H9 (cell line): Measurements from ENCODE around the gene KAZN. TPM values are rescaled to one million over a fixed set of nuclear protein-coding genes. Genes with fewer than 3 reads are reported as not detected.

ENCODE experiments used
- DNase-seq: peaks from one replicate; pipeline ENCODE4 v3.0.0-alpha.2; 2017
- H2AFZ ChIP-seq: one replicate; pipeline ENCODE4 v1.6.1; 2013; ENCODE audit warnings: mild to moderate bottlenecking, low read length, control low read depth, moderate library complexity
- H2AK5ac ChIP-seq: 2 replicates; pipeline ENCODE4 v1.6.1; 2013; ENCODE audit warnings: low read length, control low read depth, mixed read lengths; ENCODE audit not compliant: insufficient read length
- H2BK120ac ChIP-seq: one replicate; pipeline ENCODE4 v1.6.1; 2013; ENCODE audit warnings: low read depth, mild to moderate bottlenecking, low read length, control low read depth, inconsistent platforms; ENCODE audit not compliant: poor library complexity, severe bottlenecking
- H2BK12ac ChIP-seq: 2 replicates; pipeline ENCODE4 v1.6.1; 2013; ENCODE audit warnings: low read length, control low read depth, mixed read lengths, low read depth; ENCODE audit not compliant: insufficient read length
- H2BK15ac ChIP-seq: 2 replicates; pipeline ENCODE4 v1.6.1; 2013; ENCODE audit warnings: low read depth, low read length, control low read depth
- H2BK20ac ChIP-seq: one replicate; pipeline ENCODE4 v1.6.1; 2013; ENCODE audit warnings: low read depth, mild to moderate bottlenecking, low read length, control low read depth, inconsistent platforms; ENCODE audit not compliant: poor library complexity, severe bottlenecking
- H2BK5ac ChIP-seq: 2 replicates; pipeline ENCODE4 v1.6.1; 2013; ENCODE audit warnings: low read length, control low read depth, mixed read lengths; ENCODE audit not compliant: insufficient read length
- H3K14ac ChIP-seq: 2 replicates; pipeline ENCODE4 v1.6.1; 2013; ENCODE audit warnings: low read length, control low read depth; ENCODE audit not compliant: insufficient read depth
- H3K18ac ChIP-seq: 2 replicates; pipeline ENCODE4 v1.6.1; 2013; ENCODE audit warnings: low read depth, mild to moderate bottlenecking, mixed read lengths, low read length, control low read depth; ENCODE audit not compliant: insufficient read length
- H3K23ac ChIP-seq: 2 replicates; pipeline ENCODE4 v1.6.1; 2013; ENCODE audit warnings: low read length, control low read depth, mixed read lengths, low read depth; ENCODE audit not compliant: insufficient read length
- H3K23me2 ChIP-seq: 2 replicates; pipeline ENCODE4 v1.6.1; 2013; ENCODE audit warnings: low read depth, mild to moderate bottlenecking, mixed read lengths, low read length, control low read depth; ENCODE audit not compliant: insufficient read length, poor library complexity, severe bottlenecking
- H3K27ac ChIP-seq: 2 replicates; pipeline ENCODE4 v1.5.1; 2013; ENCODE audit warnings: low read length, control low read depth, mixed read lengths, low read depth; ENCODE audit not compliant: insufficient read length
- H3K27me3 ChIP-seq: 2 replicates; pipeline ENCODE4 v1.6.1; 2013; ENCODE audit warnings: low read length, control low read depth, inconsistent platforms; ENCODE audit not compliant: insufficient read depth
- H3K4ac ChIP-seq: 2 replicates; pipeline ENCODE4 v1.6.1; 2013; ENCODE audit warnings: low read depth, mild to moderate bottlenecking, control low read depth, inconsistent platforms, low read length, moderate library complexity
- H3K4me1 ChIP-seq: 2 replicates; pipeline ENCODE4 v1.6.1; 2013; ENCODE audit warnings: low read length, control low read depth, inconsistent platforms; ENCODE audit not compliant: insufficient read depth
- H3K4me2 ChIP-seq: 2 replicates; pipeline ENCODE4 v1.6.1; 2013; ENCODE audit warnings: low read length, control low read depth, mixed read lengths; ENCODE audit not compliant: insufficient read length, insufficient read depth
- H3K56ac ChIP-seq: 2 replicates; pipeline ENCODE4 v1.6.1; 2013; ENCODE audit warnings: low read depth, mild to moderate bottlenecking, mixed read lengths, low read length, control low read depth; ENCODE audit not compliant: insufficient read length
- H3K79me1 ChIP-seq: 2 replicates; pipeline ENCODE4 v1.6.1; 2013; ENCODE audit warnings: low read depth, mild to moderate bottlenecking, moderate library complexity, low read length, control low read depth, inconsistent platforms; ENCODE audit not compliant: insufficient read depth, poor library complexity, severe bottlenecking
- H3K79me2 ChIP-seq: 2 replicates; pipeline ENCODE4 v1.6.1; 2013; ENCODE audit warnings: low read length, control low read depth, inconsistent platforms; ENCODE audit not compliant: insufficient read depth
- H3K9ac ChIP-seq: 2 replicates; pipeline ENCODE4 v1.6.1; 2013; ENCODE audit warnings: low read length, control low read depth, mixed read lengths; ENCODE audit not compliant: insufficient read length; ENCODE audit errors: extremely low read depth
- H3K9me3 ChIP-seq: one replicate; pipeline ENCODE4 v1.6.1; 2013; ENCODE audit warnings: low read depth, low read length, inconsistent platforms; ENCODE audit not compliant: control insufficient read depth
- H3T11ph ChIP-seq: one replicate; pipeline ENCODE4 v1.6.1; 2013; ENCODE audit warnings: mild to moderate bottlenecking, low read length, control low read depth, inconsistent platforms
- H4K20me1 ChIP-seq: one replicate; pipeline ENCODE4 v1.6.1; 2013; ENCODE audit not compliant: control insufficient read depth, insufficient read length, insufficient read depth
- H4K5ac ChIP-seq: 2 replicates; pipeline ENCODE4 v1.6.1; 2013; ENCODE audit warnings: low read depth, mild to moderate bottlenecking, mixed read lengths, low read length, control low read depth; ENCODE audit not compliant: insufficient read length
- H4K8ac ChIP-seq: replicated peaks from 2 replicates; pipeline ENCODE4 v1.6.1; 2013; ENCODE audit warnings: low read length, control low read depth, mixed read lengths, low read depth; ENCODE audit not compliant: insufficient read length
- H4K91ac ChIP-seq: 2 replicates; pipeline ENCODE4 v1.6.1; 2013; ENCODE audit warnings: low read depth, mild to moderate bottlenecking, moderate library complexity, mixed read lengths, low read length, control low read depth; ENCODE audit not compliant: insufficient read length
- H3K27ac Mint-ChIP-seq, 3 experiments: 2 replicates in 2 of 3; 3 replicates in 1 of 3; pipeline ENCODE4 v1.8.0; 2020 to 2021; ENCODE audit warnings: mixed read lengths in 3 of 3, mild to moderate bottlenecking in 1 of 3, moderate library complexity in 1 of 3
- H3K27me3 Mint-ChIP-seq: 2 replicates; pipeline ENCODE4 v1.8.0; 2021; ENCODE audit warnings: low read depth, mild to moderate bottlenecking, moderate library complexity, mixed read lengths
- H3K36me3 Mint-ChIP-seq, 3 experiments: 2 replicates in 2 of 3; 3 replicates in 1 of 3; pipeline ENCODE4 v1.8.0; 2020 to 2021; ENCODE audit warnings: low read depth in 3 of 3, mixed read lengths in 3 of 3; ENCODE audit not compliant: insufficient read depth in 1 of 3
- H3K4me1 Mint-ChIP-seq, 2 experiments: 2 replicates each; pipeline ENCODE4 v1.8.0; 2020; ENCODE audit warnings: mixed read lengths in 2 of 2
- H3K4me3 Mint-ChIP-seq, 2 experiments: 2 replicates in 1 of 2; 3 replicates in 1 of 2; pipeline ENCODE4 v1.8.0; 2020 to 2021; ENCODE audit warnings: mild to moderate bottlenecking in 2 of 2, mixed read lengths in 2 of 2, moderate library complexity in 1 of 2
- H3K9me3 Mint-ChIP-seq, 2 experiments: 2 replicates in 1 of 2; 3 replicates in 1 of 2; pipeline ENCODE4 v1.8.0; 2020; ENCODE audit warnings: mild to moderate bottlenecking in 2 of 2, mixed read lengths in 2 of 2, moderate library complexity in 1 of 2
- CTCF ChIP-seq: fragments of 200-600 bp; sonication (generic); conservative IDR thresholded peaks from 3 replicates; pipeline ENCODE4 v1.8.0; 2021; ENCODE audit warnings: antibody characterized with exemption, mild to moderate bottlenecking
- WGBS: extraction: QIAGEN DNeasy Blood & Tissue Kit; methylation state at CpG from one replicate; pipeline ENCODE4 v1.1.7; 2013; ENCODE audit warnings: missing lambda C conversion rate, low lambda C conversion rate, mixed read lengths; ENCODE audit not compliant: insufficient read length; ENCODE audit errors: extremely low coverage; 5-methylcytosine and 5-hydroxymethylcytosine counted together
- total RNA-seq: library from RNA; stranded (reverse); gene quantifications from 2 replicates; pipeline ENCODE4 v1.2.1, GENCODE V29; 2021

The KAZN gene
- total RNA-seq, 1 experiment from 2014 or later, result 7.6 TPM

- no peaks in the 10 kb centered on the region for H3K79me2 ChIP-seq
- H3K27me3 Mint-ChIP-seq, result no peaks in the 10 kb centered on the region
- TF ChIP-seq CTCF, result no peak
- no peak overlapping the region for H2AFZ ChIP-seq
- H3K4ac ChIP-seq, result no peak overlapping the region
- no peaks in the 10 kb centered on the region for H4K20me1 ChIP-seq
- no peak overlapping the region for H3T11ph ChIP-seq
- no peak overlapping the region for H4K91ac ChIP-seq
- WGBS, result no CpG with 5 or more reads among the region's 2 CpGs
- no peaks in the 10 kb centered on the region for H3K9me3 Mint-ChIP-seq
- no peak overlapping the region for H3K14ac ChIP-seq
- no peak overlapping the region for H2BK15ac ChIP-seq
- H2BK120ac ChIP-seq, result no peak overlapping the region
- H3K36me3 Mint-ChIP-seq, result no peaks in the 10 kb centered on the region
- no peak for DNase-seq
- no peak overlapping the region for H2BK5ac ChIP-seq
- peak overlapping the region in 1 of 3 experiments; percentile 42; a peak in 1 of 7 replicates for H3K27ac Mint-ChIP-seq
- H3K27me3 ChIP-seq, result no peaks in the 10 kb centered on the region
- no peak overlapping the region for H3K9ac ChIP-seq
- no peak overlapping the region for H2BK12ac ChIP-seq
- no peak overlapping the region for H4K5ac ChIP-seq
- H3K27ac ChIP-seq, result no peak overlapping the region
- no peak overlapping the region for H3K4me2 ChIP-seq
- H3K4me1 ChIP-seq, result peaks cover 4% of the 10 kb centered on the region
- H4K8ac ChIP-seq, result no peak overlapping the region
- peaks cover 47 to 50% of the 10 kb centered on the region in 2 experiments for H3K4me1 Mint-ChIP-seq
- no peak overlapping the region for H2AK5ac ChIP-seq
- H3K23ac ChIP-seq, result no peak overlapping the region
- H2BK20ac ChIP-seq, result no peak overlapping the region
- no peak overlapping the region for H3K4me3 Mint-ChIP-seq
- H3K23me2 ChIP-seq, result no peaks in the 10 kb centered on the region
- no peaks in the 10 kb centered on the region for H3K9me3 ChIP-seq
- no peak overlapping the region for H3K56ac ChIP-seq
- no peak overlapping the region for H3K18ac ChIP-seq
- no peaks in the 10 kb centered on the region for H3K79me1 ChIP-seq
Measured at GRCh38 chr1:14780271-14780670, 181.8 kb downstream of the KAZN start.
